ENCODE results near the gene PERM1. TPM values are rescaled to one million over a fixed set of nuclear protein-coding genes. Genes with fewer than 3 reads are reported as not detected.

The PERM1 gene
- total and polyA plus RNA-seq, 9 of the 15 experiments (the other 6 are each of a cell fraction or from before 2014, with no cell fraction given), result not detected

DNA sequence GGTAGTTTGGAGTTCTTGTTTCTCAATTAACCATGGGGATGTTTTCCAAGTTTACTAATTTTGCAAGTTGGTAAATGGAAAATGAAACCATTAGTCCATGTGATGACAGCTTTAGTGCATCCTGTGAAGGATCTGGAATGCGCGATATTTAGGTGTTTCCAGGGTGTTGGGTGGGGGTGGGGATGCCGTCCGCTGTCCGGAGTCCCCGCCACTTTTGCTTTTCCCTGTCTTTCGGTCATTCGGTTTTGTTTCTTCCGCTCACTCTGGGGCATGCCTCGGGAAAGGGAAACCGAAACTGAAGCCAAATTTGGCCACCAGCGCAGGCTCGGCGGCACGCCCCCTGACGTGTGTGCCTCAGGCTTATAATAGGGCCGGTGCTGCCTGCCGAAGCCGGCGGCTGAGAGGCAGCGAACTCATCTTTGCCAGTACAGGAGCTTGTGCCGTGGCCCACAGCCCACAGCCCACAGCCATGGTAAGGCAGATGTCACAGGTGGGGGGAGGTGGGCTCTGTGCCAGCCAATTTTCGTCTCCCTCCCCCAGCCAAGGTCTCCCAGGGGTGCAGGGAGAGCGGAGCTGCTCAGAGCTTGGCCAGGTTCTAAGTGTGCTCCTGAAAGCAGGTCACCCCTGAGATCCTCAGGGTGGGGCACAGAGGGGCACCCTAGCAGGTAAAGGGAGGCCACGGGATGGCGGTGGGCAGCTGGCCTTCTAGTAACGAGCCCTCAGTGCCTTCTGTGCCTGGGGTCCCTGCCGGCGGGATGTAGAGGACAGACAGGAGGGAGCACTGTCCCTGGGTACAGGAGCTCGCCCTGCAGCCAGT lies 31.4 kb upstream of the PERM1 start, which contains the start of gene ISG15 (continued):
- TF ChIP-seq, protein P1, sequence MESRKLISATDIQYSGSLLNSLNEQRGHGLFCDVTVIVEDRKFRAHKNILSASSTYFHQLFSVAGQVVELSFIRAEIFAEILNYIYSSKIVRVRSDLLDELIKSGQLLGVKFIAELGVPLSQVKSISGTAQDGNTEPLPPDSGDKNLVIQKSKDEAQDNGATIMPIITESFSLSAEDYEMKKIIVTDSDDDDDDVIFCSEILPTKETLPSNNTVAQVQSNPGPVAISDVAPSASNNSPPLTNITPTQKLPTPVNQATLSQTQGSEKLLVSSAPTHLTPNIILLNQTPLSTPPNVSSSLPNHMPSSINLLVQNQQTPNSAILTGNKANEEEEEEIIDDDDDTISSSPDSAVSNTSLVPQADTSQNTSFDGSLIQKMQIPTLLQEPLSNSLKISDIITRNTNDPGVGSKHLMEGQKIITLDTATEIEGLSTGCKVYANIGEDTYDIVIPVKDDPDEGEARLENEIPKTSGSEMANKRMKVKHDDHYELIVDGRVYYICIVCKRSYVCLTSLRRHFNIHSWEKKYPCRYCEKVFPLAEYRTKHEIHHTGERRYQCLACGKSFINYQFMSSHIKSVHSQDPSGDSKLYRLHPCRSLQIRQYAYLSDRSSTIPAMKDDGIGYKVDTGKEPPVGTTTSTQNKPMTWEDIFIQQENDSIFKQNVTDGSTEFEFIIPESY (CRISPR knock-in tag; IDR thresholded peaks at IDR 0.05), result 0 out of 2 replicates have a peak, but pooled peaks have one; percentile 6
- TF ChIP-seq MBD2 (IDR thresholded peaks at IDR 0.05; ENCODE audit: borderline replicate concordance, low read depth) (peak; percentile 29; the same call in 1 of the 2 replicates), PHB (CRISPR knock-in tag; IDR thresholded peaks at IDR 0.05) (no peak), TEAD2 (tag; IDR thresholded peaks at IDR 0.05) (peak; percentile 67; the same call in 1 of the 2 replicates), STAT5A (IDR thresholded peaks at IDR 0.05; ENCODE audit: borderline replicate concordance, low read length) (peak; percentile 20; the same call in 1 of the 2 replicates), ZNF717 (CRISPR knock-in tag; IDR thresholded peaks at IDR 0.05) (no peak), CXXC5 (CRISPR knock-in tag; IDR thresholded peaks at IDR 0.05) (peak; percentile 64; the same call in 1 of the 2 replicates), TEAD4 (IDR thresholded peaks at IDR 0.05; ENCODE audit: low read length) (peak; percentile 75), TEAD4 (CRISPR knock-in tag; IDR thresholded peaks at IDR 0.05; ENCODE audit: borderline replicate concordance) (peak; percentile 72; the same call in 1 of the 2 replicates)
- TF ChIP-seq, protein P2, sequence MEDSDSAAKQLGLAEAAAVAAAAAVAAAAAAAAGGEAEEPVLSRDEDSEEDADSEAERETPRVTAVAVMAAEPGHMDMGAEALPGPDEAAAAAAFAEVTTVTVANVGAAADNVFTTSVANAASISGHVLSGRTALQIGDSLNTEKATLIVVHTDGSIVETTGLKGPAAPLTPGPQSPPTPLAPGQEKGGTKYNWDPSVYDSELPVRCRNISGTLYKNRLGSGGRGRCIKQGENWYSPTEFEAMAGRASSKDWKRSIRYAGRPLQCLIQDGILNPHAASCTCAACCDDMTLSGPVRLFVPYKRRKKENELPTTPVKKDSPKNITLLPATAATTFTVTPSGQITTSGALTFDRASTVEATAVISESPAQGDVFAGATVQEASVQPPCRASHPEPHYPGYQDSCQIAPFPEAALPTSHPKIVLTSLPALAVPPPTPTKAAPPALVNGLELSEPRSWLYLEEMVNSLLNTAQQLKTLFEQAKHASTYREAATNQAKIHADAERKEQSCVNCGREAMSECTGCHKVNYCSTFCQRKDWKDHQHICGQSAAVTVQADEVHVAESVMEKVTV (CRISPR knock-in tag; IDR thresholded peaks at IDR 0.05), result no peak
- TF ChIP-seq, protein P3, sequence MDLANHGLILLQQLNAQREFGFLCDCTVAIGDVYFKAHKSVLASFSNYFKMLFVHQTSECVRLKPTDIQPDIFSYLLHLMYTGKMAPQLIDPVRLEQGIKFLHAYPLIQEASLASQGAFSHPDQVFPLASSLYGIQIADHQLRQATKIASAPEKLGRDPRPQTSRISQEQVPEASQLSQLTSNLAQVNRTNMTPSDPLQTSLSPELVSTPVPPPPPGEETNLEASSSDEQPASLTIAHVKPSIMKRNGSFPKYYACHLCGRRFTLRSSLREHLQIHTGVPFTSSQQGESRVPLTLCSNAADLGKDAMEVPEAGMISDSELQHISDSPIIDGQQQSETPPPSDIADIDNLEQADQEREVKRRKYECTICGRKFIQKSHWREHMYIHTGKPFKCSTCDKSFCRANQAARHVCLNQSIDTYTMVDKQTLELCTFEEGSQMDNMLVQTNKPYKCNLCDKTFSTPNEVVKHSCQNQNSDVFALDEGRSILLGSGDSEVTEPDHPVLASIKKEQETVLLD (IDR thresholded peaks at IDR 0.05), result 0 out of 2 replicates have a peak, but pooled peaks have one; percentile 43
- TF ChIP-seq, protein P4, sequence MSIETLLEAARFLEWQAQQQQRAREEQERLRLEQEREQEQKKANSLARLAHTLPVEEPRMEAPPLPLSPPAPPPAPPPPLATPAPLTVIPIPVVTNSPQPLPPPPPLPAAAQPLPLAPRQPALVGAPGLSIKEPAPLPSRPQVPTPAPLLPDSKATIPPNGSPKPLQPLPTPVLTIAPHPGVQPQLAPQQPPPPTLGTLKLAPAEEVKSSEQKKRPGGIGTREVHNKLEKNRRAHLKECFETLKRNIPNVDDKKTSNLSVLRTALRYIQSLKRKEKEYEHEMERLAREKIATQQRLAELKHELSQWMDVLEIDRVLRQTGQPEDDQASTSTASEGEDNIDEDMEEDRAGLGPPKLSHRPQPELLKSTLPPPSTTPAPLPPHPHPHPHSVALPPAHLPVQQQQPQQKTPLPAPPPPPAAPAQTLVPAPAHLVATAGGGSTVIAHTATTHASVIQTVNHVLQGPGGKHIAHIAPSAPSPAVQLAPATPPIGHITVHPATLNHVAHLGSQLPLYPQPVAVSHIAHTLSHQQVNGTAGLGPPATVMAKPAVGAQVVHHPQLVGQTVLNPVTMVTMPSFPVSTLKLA (conservative IDR thresholded peaks at IDR 0.05), result peak; percentile 95 to 97
- TF ChIP-seq, protein P5, sequence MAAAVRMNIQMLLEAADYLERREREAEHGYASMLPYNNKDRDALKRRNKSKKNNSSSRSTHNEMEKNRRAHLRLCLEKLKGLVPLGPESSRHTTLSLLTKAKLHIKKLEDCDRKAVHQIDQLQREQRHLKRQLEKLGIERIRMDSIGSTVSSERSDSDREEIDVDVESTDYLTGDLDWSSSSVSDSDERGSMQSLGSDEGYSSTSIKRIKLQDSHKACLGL (CRISPR knock-in tag; IDR thresholded peaks at IDR 0.05; ENCODE audit: borderline replicate concordance, poor library complexity, severe bottlenecking), result peak; percentile 14

All from K562 (cell line).